DMS 273 treated with DMSO at 0.1 percent for 48 hours (cell line): ENCODE results near the gene BEX4.
"Not testable (repeated sequence)": the region's sequence is repeated elsewhere in the genome, so short reads cannot be mapped to it uniquely, and the experiment has no call there.

Experiments used
- DNase-seq: peaks from one replicate; lab custom pipeline; 2025; lab: John Stamatoyannopoulos, UW

The BEX4 gene, protein sequence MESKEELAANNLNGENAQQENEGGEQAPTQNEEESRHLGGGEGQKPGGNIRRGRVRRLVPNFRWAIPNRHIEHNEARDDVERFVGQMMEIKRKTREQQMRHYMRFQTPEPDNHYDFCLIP

DNA sequence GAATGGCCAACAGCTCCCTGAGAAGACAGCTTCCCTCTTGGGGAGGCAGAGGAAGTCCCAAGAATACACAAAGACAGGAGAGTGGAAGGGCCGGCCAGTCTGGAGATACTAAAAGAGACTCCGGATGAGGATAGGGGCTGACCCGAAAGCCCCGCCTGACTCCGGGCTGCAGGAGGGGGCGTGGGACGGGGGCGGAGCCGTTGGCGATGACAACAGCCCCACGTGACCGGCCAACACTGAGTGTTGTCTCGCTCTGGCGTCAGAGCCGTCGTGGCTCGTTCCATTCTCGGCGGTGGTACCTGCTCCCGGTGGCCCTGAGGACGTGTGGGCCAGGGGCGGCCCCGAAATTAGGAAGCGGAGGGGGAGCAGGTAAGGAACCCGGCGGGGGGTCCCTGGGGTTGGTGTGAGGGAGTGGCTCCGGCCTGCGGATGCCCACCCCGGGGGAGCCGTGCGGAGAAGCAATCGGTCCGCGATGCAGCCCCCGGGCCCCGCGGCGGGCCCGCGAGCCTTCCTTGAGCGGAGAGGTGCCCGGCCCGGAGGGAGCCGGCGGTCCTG, at the start of gene BEX4:
BEX4 (plus strand) TSS at position 239 of the 555 bp plus-strand sequence. CDS start 1,046 bp downstream, outside the sequence.
- peak; percentile 5 for DNase-seq

DNA sequence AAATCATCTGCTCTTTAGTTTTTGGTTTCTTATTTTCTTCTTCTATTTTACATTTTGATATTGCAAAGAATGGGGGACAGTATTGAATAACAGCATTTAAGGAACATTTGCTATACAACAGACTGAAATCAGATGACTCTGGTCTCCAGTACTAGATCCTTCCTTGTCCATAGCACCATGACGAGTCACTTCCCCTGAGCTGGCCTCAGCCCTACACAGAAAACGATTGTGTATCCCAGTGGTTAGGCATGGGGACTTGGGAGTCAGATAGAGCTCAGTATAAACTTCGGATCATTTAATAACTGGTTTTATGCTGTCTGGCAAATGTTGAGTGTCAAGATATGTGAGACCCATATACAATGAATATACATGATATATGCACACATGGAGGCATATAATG, 44.7 kb upstream of the BEX4 start:
- DNase-seq = no peak

DNA sequence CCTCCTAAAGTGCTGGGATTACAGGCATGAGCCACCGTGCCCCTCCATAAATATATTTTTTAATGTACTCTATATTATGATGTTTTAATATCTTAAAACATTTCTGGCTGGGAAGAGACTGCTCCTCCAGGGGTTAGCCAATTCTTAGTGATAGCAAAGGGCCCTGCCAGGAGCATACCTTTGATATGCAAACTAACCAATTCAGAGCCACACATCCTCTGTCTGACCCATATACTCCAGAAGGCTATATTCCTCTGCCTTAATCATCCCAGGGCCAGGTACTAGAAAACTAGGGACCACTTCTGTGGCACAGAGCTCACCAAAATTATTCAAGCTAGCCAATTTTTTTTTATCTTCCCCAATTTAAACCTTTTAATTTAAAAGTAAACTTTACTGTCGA, 43.6 kb upstream of the BEX4 start:
- DNase-seq = no peak

DNA sequence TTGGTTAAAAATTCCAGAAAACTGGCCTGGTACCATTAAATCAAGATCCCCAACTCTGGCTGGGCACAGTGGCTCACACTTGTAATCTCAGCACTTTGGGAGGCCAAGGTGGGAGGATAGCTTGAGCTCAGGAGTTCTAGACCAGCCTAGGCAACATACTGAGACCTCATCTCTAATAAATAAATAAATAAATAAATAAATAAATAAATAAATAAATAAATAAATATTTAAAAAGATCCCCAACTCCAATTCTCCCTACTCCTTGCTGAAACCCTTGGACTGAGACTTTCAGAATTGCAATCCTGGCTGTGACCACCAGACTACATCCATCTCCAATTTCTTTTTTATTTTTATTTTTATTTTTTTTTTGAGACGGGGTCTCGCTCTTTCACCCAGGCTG, 39.7 kb upstream of the BEX4 start:
- DNase-seq = not testable (repeated sequence)

DNA sequence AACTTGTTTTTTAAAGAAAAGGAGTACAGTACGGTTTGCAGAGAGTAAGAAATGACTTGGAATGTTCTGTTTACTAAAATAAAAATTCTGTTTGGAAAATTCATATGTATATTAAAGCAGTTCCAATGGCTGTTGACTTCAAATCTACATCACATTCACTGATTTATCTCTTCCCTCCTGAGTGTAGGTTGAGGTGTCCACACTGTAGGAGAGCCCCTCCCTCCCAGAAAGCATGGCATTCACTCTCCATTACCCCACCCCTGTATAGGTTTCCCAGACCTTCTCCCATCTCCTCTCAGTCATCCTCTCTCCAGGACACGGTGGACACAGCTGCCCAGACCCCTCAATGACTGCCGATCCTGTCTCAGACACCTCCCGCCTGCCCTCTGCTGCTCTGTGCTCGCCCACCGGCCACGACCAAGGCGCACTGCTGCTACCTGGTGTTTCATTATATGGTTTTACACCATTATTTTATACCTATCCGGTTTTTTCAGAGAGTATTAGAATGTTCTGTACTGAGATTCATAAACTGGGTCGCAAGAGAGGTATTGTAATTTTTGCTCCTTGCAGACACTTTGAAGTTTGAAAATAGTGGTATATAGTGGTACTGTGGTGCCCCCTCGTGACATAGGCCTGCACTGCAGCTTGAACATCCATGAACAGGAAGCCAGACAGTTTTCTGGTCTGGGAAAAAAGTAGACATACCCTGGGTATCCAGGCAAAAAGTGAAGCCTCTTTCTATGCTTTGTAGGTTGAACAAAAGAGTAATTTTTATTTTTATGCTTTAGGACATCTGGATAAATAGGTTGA, 38.8 kb upstream of the BEX4 start:
- peak; percentile 35 for DNase-seq

DNA sequence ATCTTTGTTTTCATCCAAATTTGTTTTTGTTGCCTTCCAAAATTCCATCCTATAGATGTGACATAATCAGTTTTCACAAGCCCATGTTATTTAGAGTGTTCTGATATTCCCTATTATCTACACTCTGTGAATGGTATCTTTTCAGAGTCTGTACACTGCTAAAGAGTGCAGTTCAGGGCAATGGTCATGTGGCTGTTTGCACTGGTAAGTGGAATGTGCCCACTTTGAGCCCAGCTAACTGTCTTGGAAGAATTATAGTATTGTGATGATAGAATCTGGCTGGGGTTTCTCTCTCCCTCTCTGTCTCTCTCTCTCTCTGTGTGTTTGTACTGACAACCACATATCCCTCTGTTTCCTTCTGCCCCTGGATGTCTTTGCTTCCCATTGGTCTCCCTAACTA, 37.4 kb upstream of the BEX4 start:
- DNase-seq = no peak

DNA sequence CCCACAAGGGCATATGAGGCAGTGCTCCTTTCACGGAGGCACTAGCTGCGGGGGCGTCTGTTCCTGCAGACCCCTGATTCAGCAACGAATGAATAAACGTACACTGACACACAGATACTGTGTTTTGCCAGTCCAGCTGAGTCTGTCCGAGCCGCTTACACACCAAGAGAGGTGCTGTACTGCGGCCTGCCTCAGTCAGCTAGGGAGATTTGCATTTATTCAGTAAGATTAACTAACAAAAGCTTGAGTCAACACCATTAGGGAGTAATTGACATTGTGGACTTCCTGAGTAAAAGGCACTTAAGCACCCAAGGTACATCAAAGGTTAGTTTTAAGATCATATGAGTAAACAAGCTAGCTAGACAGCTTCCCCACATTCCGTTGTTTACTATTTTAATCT, 31.0 kb upstream of the BEX4 start:
- no peak for DNase-seq

DNA sequence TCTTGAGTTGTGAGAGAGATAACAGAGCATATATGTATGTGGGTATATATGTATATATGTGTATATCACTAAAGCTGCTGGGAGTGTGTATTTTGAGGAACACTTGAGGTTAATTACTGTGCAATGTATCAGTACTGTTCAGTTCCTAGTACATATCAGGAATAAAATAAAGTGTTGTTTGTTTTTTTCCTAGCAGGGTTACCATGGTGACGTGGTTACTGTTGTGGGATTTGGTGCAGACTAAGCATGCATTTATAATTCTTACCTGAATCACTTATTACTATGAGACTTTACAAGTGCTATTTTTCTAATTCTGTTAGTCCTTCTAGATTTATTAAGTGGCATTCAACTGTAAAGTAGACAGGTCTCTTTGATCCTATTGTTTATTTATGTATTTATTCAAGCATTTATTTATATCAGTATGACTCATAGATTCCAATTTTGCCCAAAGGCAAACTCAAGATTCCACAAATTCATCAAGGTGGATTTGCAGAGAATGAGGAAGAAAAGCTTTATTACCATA, 26.9 kb upstream of the BEX4 start:
- DNase-seq = no peak

DNA sequence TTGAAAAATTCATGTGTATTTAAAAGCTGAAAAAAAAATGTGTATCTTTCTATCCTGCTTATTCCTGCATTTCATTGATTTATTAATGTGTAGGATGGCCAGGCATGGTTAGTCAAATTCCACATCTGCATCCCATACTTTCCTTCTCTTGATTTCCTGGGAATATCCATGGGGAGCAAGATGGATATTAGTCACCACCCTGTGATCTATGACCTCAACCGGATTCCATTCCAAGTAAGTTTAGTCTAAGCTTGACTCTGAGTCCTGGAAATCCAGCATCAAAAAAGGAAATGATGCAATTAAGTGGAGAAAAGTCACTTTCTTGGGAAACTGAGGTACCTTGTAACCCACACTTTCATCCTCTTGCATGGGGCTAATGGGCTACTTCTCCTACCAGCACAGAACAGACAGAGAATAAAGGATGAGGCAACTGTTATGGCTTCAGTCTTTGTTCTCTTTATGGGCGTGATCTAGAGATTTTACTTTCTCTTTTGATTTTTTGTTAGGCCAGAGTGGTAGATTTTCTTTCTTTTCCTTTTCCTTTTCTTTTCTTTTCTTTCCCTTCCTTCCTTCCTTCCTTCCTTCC, 17.1 kb upstream of the BEX4 start:
- no peak for DNase-seq

DNA sequence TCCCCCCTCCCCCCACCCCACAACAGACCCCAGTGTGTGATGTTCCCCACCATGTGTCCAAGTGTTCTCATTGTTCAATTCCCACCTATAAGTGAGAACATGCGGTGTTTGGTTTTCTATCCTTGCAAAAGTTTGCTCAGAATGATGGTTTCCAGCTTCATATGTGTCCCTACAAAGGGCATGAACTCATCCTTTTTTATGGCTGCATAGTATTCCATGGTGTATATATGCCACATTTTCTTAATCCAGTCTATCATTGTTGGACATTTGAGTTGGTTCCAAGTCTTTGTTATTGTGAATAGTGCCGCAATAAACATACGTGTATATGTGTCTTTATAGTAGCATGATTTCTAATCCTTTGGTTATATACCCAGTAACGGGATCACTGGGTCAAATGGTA, 16.2 kb upstream of the BEX4 start:
- DNase-seq = not testable (repeated sequence)

DNA sequence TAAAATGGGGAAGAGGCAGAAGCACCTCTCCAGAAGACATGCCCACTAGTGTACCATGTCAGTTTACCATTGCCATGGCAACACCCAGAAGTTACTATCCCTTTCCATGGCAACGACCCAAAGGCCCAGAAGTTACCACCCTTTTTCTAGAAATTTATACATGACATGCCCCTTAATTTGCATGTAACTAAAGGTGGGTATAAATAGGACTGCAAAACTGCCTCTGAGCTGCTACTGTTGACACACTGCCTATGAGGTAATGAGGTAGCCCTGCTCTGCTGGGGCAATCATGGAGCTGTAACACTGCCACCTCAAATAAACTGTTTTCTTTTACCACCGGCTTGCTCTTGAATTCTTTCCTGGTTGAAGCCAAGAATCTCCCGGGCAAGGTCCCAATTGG, 13.9 kb upstream of the BEX4 start:
- DNase-seq = no peak

DNA sequence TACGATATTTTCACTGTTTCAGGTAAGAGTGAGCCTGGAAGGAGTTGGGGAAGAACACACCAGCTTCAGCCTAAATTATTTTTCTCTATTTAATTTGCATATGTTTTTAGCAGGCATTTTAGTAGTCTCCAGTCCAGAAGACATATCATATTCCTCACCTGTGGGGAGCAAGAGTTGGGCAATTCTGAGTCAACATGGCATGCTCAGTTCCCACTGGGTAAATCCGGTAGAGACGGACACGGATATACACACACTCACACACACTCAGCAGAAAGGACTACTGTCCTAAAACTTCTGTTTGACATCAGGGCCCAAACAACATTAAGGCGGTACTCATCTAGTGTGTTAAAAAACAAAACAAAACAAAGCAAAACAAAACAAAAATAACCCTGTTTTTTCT, 4.9 kb upstream of the BEX4 start:
- no peak for DNase-seq

DNA sequence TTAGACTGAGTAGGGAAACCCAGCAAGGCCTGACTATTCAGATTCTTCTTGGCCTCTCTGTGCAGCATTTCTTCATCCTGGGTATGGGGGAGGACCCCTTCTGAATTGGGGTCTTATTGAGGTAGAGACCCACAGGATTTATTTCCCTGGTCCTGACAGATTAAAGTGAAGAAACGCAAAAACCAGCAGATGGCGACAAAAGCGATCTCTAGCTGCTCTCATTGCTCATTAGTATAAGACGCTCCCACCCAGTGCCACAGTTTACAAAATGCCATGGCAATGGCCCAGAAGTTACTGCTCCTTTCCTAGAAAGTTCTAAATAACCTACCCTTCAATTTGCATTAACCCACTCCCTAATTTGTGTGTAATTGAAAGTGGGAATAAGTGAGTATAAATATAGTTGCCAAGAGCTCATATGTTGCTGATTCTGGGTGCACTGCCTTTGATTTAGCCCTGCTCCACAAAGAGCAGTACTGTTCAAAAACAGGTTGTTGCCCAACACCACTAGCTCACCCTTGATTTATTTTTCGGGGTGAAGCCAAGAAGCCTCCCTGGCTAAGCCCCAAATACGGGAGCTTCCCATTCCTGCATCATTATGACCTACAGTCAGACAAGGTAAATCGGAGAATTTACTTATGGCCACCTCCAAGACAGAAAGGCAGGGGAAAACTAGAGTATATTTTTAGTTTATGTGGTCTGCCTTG, 3.7 kb upstream of the BEX4 start:
- no peak for DNase-seq

DNA sequence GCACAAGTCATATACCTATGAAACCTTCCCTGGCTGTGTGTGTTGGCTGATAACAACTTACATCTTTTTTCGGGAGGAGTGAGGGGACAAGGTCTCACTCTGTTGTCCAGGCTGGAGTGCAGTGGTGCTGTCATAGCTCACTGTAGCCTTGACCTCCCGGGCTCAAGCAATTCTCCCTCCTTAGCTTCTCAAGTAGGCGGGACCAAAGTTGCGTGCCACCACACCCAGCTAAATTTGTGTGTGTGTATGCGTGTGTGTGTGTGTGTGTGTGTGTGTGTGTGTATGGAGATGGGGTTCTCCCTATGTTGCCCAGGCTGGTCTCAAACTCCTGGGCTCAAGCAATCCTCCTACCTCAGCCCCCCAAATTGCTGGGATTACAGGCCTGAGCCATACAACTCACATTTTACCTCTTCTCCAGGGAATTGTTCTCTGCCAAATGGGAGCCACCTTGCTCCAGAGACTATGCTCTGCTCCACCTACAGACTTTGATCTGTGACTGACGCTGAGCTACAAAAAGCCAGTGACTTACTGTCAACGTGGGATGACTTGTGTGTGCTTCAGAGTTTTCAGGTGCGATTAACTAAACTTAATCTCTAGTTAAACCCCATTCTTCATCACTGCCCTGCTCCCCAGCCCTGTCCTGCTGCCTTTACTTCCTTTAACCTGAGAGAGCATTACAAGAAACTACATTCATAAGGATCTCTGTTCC, 2.0 kb upstream of the BEX4 start:
- DNase-seq = no peak

DNA sequence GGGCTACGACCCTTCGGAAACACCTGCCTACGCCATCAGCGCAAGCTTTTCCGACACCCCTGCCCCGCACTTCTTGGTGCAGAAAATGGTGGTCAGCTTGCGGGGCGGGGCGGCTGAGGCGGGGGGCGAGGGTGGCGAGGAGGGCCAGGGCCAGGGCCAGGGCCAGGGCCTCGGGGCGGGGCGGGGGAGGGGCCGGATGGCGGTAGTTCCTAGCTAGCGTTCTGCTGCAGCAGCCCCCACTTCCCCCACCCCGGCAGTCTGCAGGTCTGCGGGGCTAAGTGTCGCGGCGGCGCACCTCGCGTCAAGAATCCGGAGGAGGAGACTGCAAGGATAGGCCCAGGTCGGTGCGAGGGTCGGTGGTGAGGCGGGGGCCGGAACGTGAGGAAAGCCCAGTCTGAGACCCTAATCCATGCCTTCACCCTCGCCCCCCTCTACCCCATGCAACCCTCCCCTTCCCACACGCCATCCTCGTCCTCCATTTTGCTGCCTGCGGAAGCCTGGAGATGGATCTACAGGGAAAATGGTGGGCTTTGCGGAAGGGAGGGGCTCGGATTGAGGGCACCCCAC, 600 bp downstream of the BEX4 start:
- DNase-seq = no peak

DNA sequence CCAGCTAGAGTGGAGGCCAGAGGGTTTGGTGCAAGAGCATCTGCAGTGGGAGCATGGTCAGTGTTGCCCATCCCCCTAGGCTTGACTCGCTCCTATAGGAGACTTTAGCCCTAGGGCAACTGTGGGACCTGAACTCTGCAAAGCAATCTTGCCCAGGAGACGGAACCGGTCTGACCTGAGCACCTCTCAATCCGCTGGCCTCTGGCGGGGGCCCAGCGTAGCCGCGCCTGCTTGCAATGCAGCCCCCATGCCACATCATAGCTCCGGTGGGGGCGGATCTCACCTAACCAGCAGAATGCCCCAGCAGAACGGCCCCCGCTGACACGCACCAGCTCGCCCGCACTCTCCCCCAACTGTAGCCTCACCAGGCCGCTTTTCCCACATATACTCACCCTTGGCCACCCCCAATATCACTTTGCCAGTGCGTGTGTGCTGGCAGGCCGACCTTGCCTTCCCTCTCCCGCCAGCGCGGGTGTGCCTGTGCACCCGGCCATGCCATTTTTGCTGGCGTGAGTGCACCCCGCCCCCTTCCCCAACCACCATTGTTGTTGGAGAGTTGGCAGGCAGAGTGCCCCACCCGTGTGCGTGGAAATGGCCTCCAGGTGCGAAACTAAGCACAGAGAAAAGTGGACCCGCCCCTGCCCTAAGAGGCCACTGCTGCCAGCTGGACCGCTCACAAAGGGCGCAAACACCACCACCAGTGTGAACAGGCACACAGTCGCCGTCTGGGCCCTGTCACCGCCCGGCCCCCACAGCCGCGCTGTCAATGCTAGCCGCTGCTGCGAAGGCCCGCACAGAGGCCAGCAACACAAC, 5.8 kb downstream of the BEX4 start:
- DNase-seq = no peak

DNA sequence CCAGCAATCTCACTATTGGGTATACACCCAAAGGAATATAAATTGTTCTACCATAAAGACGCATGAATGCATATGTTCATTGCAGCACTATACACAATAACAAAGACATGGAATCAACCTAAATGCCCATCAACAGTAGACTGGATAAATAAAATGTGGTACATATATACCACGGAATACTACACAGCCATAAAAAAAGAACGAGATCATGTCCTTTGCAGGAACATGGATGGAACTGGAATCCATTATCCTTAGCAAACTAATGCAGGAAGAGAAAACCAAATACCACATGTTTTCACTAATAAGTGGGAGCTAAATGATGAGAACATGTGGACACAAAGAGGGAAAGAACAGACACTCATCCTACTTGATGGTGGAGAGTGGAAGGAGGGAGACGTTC, 11.0 kb downstream of the BEX4 start:
- DNase-seq = not testable (repeated sequence)

DNA sequence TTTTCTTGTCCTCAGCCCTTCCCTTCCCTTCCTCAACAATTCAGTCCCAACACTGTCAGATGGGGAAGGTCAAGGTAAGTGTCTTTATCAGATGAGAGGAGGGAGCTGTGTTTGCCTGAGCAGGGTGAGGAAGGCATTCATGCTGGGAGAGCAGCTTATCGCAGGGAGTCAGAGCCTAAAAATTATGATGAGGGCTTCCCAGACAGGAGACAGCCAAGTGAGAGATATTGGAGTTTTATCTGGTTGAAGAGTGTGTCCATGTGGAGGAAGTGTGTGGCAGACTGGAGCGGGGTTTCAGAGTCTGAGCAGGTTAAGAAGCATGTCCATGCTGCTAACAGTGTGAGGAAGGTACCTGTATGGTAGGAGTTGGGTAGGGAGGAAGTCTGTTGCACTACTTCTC, 18.4 kb downstream of the BEX4 start:
- no peak for DNase-seq

DNA sequence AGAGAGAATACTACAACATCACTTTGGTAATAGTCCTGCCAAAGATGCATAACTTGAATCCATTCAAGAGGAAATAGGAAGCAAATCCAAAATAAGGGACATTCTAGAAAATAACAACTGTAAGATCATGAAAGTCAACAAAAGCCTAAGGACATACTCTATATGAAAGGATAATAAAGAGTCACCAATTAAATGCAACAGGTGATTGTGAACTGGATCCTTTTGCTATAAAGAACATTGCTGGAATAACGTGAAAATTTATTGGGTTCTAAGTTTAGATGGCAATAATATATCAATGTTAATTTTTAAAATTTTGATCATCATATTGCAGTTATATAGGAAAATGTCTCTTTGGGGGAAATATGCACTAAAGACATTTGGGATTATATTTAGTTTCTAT, 20.0 kb downstream of the BEX4 start:
- DNase-seq = no peak

DNA sequence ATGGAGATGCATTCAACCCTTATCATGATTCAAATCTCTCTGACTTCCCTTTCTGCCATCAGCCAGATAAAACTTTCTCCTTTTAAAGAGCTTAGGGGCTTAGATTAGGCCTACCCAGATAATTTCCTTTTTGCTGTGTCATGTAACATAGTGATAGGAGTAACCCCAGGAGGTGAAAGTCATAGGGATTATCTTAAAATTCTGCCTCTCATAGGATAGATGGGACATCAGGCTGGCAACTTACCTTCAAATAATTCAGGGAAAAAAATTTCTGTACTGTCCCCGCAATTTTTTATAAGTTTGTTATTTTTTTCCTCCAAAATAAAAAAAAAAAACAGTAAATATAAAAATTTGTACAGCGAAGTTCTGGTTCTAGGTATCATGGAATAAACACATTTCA, 20.7 kb downstream of the BEX4 start:
- DNase-seq = not testable (repeated sequence)

DNA sequence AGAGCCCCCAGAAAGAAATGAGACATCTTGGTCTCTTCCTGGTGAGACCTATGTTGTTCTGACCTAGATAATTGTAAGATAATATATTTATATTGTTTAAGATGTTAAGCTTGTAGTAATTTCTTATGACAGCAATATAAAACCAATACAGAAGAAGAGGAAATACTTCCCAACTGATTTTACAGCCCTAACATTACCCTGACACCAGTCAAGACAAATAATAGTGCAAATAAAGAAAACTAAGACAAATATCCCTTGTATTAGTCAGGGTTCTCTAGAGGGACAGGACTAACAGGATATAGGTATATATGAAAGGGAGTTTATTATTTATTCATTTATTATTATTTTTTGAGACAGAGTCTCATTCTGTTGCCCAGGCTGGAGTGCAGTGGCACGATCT, 21.4 kb downstream of the BEX4 start:
- DNase-seq = no peak
